NT2/D1 (cell line): ENCODE measurements around the gene CCDC68.

Experiments used
- DNase-seq: peaks from one replicate; pipeline ENCODE4 v3.0.0-alpha.2; 2011; ENCODE audit warnings: low read depth, low spot score
- H3K27me3 ChIP-seq: 2 replicates; pipeline ENCODE4 v1.6.0; 2011; ENCODE audit warnings: mild to moderate bottlenecking; ENCODE audit not compliant: insufficient read length, insufficient read depth
- H3K36me3 ChIP-seq: 2 replicates; pipeline ENCODE4 v1.6.1; 2011; ENCODE audit warnings: mild to moderate bottlenecking, low read length, mixed read lengths; ENCODE audit not compliant: insufficient read depth, insufficient read length
- H3K4me1 ChIP-seq: 2 replicates; pipeline ENCODE4 v1.5.1; 2011; ENCODE audit not compliant: insufficient read depth, insufficient read length
- H3K4me3 ChIP-seq: 2 replicates; pipeline ENCODE4 v1.5.1; 2011; ENCODE audit warnings: low read depth; ENCODE audit not compliant: insufficient read length
- H3K9ac ChIP-seq: 2 replicates; pipeline ENCODE4 v1.6.0; 2011; ENCODE audit warnings: low read depth; ENCODE audit not compliant: insufficient read length
- H3K9me3 ChIP-seq: 2 replicates; pipeline ENCODE4 v1.5.1; 2011; ENCODE audit warnings: mild to moderate bottlenecking, low read length; ENCODE audit not compliant: insufficient read depth
- SUZ12 ChIP-seq: IDR thresholded peaks from 2 replicates; pipeline ENCODE4 v1.6.1; 2011; ENCODE audit not compliant: insufficient read length, insufficient read depth; ENCODE audit errors: extremely low read depth
- YY1 ChIP-seq: IDR thresholded peaks from 2 replicates; pipeline ENCODE4 v1.6.1; 2011; ENCODE audit not compliant: insufficient read length, insufficient read depth
- ZNF274 ChIP-seq: IDR thresholded peaks from 2 replicates; pipeline ENCODE4 v1.6.1; 2011; ENCODE audit warnings: mild to moderate bottlenecking, low read depth, low read length

CCDC68 gene

GRCh38 chr18:54932472-54932871 lies 26.8 kb downstream of the CCDC68 start:
- no peaks in the 10 kb centered on the region for H3K4me1 ChIP-seq
- H3K4me3 ChIP-seq, result no peak overlapping the region
- no peaks in the 10 kb centered on the region for H3K9me3 ChIP-seq
- H3K9ac ChIP-seq, result no peak overlapping the region
- no peaks in the 10 kb centered on the region for H3K27me3 ChIP-seq
- no peaks in the 10 kb centered on the region for H3K36me3 ChIP-seq
- TF ChIP-seq ZNF274 (no peak), YY1 (no peak), SUZ12 (no peak)
- DNase-seq, result no peak

GRCh38 chr18:54931152-54931551 lies 28.1 kb downstream of the CCDC68 start:
- Histone ChIP-seq H3K4me1 (no peaks in the 10 kb centered on the region), H3K9me3 (no peaks in the 10 kb centered on the region), H3K36me3 (no peaks in the 10 kb centered on the region), H3K9ac (no peak overlapping the region), H3K4me3 (no peak overlapping the region), H3K27me3 (no peaks in the 10 kb centered on the region)
- no peak for DNase-seq
- TF ChIP-seq SUZ12 (no peak), ZNF274 (no peak), YY1 (no peak)

- H3K27me3 ChIP-seq, result no peaks in the 10 kb centered on the region
- H3K9me3 ChIP-seq, result no peaks in the 10 kb centered on the region; the same call in 1 of the 2 replicates
- no peak for DNase-seq
- no peaks in the 10 kb centered on the region for H3K36me3 ChIP-seq
- no peak overlapping the region for H3K9ac ChIP-seq
- no peak overlapping the region for H3K4me3 ChIP-seq
- TF ChIP-seq ZNF274, result no peak
- TF ChIP-seq YY1, result no peak
- TF ChIP-seq SUZ12, result no peak
- no peaks in the 10 kb centered on the region for H3K4me1 ChIP-seq
Measured at GRCh38 chr18:54928236-54928635, 31.0 kb downstream of the CCDC68 start.

GRCh38 chr18:54926593-54927325 lies 32.5 kb downstream of the CCDC68 start:
- no peak overlapping the region for H3K4me3 ChIP-seq
- H3K4me1 ChIP-seq, result no peaks in the 10 kb centered on the region
- H3K9me3 ChIP-seq, result no peaks in the 10 kb centered on the region; the same call in 1 of the 2 replicates
- H3K9ac ChIP-seq, result no peak overlapping the region
- TF ChIP-seq YY1 (no peak), ZNF274 (no peak), SUZ12 (no peak)
- H3K36me3 ChIP-seq, result no peaks in the 10 kb centered on the region
- no peak for DNase-seq
- H3K27me3 ChIP-seq, result no peaks in the 10 kb centered on the region

- no peak overlapping the region for H3K4me3 ChIP-seq
- H3K27me3 ChIP-seq, result no peaks in the 10 kb centered on the region
- DNase-seq, result no peak
- no peak overlapping the region for H3K9ac ChIP-seq
- no peaks in the 10 kb centered on the region for H3K4me1 ChIP-seq
- H3K9me3 ChIP-seq, result no peaks in the 10 kb centered on the region; the same call in 1 of the 2 replicates
- no peaks in the 10 kb centered on the region for H3K36me3 ChIP-seq
- TF ChIP-seq SUZ12, result no peak
Measured at GRCh38 chr18:54924948-54925347, 34.3 kb downstream of the CCDC68 start.

GRCh38 chr18:54923339-54923956 lies 35.8 kb downstream of the CCDC68 start:
- DNase-seq, result no peak
- H3K4me1 ChIP-seq, result no peaks in the 10 kb centered on the region

GRCh38 chr18:54919412-54919811 lies 39.8 kb downstream of the CCDC68 start:
- no peak for DNase-seq
- TF ChIP-seq SUZ12 (no peak), YY1 (no peak), ZNF274 (no peak)
- H3K36me3 ChIP-seq, result no peaks in the 10 kb centered on the region
- no peak overlapping the region for H3K9ac ChIP-seq
- no peaks in the 10 kb centered on the region for H3K4me1 ChIP-seq
- H3K4me3 ChIP-seq, result no peak overlapping the region
- no peaks in the 10 kb centered on the region for H3K27me3 ChIP-seq
- no peaks in the 10 kb centered on the region for H3K9me3 ChIP-seq

More at GRCh38 chr18:54923339-54923956, 35.8 kb downstream of the CCDC68 start:
- Histone ChIP-seq H3K9ac (no peak overlapping the region), H3K4me3 (no peak overlapping the region), H3K27me3 (no peaks in the 10 kb centered on the region), H3K9me3 (no peaks in the 10 kb centered on the region; the same call in 1 of the 2 replicates), H3K36me3 (no peaks in the 10 kb centered on the region)
- no peak for TF ChIP-seq SUZ12
- no peak for TF ChIP-seq YY1
- TF ChIP-seq ZNF274, result no peak
